NT2/D1 (cell line): ENCODE results near the gene TBCD.

ENCODE experiments used
- YY1 ChIP-seq: IDR thresholded peaks from 2 replicates; pipeline ENCODE4 v1.6.1; 2011; ENCODE audit not compliant: insufficient read length, insufficient read depth
- ZNF274 ChIP-seq: IDR thresholded peaks from 2 replicates; pipeline ENCODE4 v1.6.1; 2011; ENCODE audit warnings: mild to moderate bottlenecking, low read depth, low read length

- no peak for TF ChIP-seq YY1
- TF ChIP-seq ZNF274 = no peak
These were observed 79.4 kb downstream of the TBCD start for GRCh38 chr17:82831041-82831817.
